Lower leg skin (tissue), 4 donors: Measurements from ENCODE around the gene OFD1. TPM values are rescaled to one million over a fixed set of nuclear protein-coding genes. Genes with fewer than 3 reads are reported as not detected.

Source experiments
- DNase-seq, 2 donors: peaks; one replicate each; pipeline ENCODE4 v3.0.0-alpha.2; 2019; ENCODE audit warnings: low spot score in 2 of 2
- H3K4me3 ChIP-seq: fragments of 200-600 bp; sonication (generic); 2 replicates; pipeline ENCODE4 v1.5.1; 2017; ENCODE audit warnings: mild to moderate bottlenecking, low read depth; ENCODE audit not compliant: poor library complexity, severe bottlenecking
- POLR2A ChIP-seq, 2 donors: fragments of 450-650 bp; IDR thresholded peaks; one replicate each; pipeline ENCODE4 v1.6.1; 2016 to 2017; ENCODE audit warnings: antibody characterized with exemption in 2 of 2, mild to moderate bottlenecking in 1 of 2, moderate library complexity in 1 of 2
- WGBS, 2 donors: methylation state at CpG; one replicate each; pipeline ENCODE4 v1.1.5; 2018; 5-methylcytosine and 5-hydroxymethylcytosine counted together
- intact Hi-C: fragments of 100-400 bp; cut with DNase I; formaldehyde crosslinking; loops from one replicate; pipeline ENCODE4 v1.15.0; 2023; ENCODE audit warnings: low total_unique reads
- total RNA-seq, 4 donors: library from RNA; depleted of rRNA; stranded (reverse); fragments of >200 nt; gene quantifications; one replicate each; pipeline ENCODE4 v1.1.0, GENCODE V29; 2016
- TF ChIP-seq, protein P1 (sequence below), 3 donors: fragments of 450-650 bp; IDR thresholded peaks; one replicate each; pipeline ENCODE4 v1.5.1; 2016; ENCODE audit warnings: antibody characterized with exemption in 3 of 3, mild to moderate bottlenecking in 3 of 3, moderate library complexity in 2 of 3

Gene OFD1, protein sequence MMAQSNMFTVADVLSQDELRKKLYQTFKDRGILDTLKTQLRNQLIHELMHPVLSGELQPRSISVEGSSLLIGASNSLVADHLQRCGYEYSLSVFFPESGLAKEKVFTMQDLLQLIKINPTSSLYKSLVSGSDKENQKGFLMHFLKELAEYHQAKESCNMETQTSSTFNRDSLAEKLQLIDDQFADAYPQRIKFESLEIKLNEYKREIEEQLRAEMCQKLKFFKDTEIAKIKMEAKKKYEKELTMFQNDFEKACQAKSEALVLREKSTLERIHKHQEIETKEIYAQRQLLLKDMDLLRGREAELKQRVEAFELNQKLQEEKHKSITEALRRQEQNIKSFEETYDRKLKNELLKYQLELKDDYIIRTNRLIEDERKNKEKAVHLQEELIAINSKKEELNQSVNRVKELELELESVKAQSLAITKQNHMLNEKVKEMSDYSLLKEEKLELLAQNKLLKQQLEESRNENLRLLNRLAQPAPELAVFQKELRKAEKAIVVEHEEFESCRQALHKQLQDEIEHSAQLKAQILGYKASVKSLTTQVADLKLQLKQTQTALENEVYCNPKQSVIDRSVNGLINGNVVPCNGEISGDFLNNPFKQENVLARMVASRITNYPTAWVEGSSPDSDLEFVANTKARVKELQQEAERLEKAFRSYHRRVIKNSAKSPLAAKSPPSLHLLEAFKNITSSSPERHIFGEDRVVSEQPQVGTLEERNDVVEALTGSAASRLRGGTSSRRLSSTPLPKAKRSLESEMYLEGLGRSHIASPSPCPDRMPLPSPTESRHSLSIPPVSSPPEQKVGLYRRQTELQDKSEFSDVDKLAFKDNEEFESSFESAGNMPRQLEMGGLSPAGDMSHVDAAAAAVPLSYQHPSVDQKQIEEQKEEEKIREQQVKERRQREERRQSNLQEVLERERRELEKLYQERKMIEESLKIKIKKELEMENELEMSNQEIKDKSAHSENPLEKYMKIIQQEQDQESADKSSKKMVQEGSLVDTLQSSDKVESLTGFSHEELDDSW
- total RNA-seq = 10 to 100 TPM; 20.0 to 69.6 (median 27.5) TPM

DNA sequence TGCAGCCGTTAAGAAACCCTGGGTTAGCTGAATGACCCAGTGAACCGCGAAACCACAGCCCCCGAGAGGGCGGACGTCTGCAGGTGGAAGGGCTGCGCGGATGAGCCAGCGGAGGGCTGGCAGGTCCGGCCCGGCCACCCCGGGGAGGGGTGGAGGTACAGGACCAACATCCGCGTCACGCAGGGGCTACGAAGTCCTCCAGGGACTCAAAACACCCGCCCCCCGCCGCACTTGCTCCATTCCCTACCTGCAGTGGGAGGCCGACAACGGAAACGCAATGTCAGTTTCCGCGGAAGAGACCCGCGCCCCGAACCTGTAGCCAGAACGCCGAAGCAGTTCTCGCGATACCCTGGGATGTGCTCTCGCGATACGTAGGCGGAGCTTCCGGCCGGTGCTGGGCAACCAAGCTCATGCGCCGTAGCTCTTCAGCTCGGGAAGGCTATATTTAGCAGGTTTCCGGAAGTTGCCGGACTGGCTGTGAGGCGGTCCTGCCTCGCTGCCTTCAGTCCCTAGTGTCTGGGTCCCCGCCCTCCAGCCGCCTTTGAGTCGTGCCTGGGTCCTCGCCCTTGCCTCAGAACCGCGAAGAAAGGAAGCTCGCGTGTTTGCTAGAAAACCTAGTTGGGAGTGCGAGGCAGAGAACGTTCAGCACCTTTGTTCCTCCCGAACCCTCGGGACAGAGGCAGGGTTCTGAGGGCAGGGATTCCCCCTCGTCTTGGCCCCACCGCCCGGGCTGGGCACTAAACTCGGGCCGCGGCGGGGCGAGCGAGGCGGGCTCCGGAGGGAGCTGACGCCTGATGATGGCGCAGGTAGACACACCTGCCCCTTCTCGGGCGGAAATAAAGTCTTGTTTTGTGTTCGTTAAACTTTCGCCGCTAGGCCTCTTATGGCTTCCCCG, at the start of gene OFD1, which contains the start of gene TRAPPC2:
TSS of gene OFD1 (plus strand) at position 471 of the 895 bp plus-strand sequence. CDS start at position 795, 324 bp downstream.
TSS of gene TRAPPC2 (minus strand) at position 343 of the 895 bp plus-strand sequence. CDS start 14,657 bp downstream, outside the sequence.
- TF ChIP-seq, protein P1, sequence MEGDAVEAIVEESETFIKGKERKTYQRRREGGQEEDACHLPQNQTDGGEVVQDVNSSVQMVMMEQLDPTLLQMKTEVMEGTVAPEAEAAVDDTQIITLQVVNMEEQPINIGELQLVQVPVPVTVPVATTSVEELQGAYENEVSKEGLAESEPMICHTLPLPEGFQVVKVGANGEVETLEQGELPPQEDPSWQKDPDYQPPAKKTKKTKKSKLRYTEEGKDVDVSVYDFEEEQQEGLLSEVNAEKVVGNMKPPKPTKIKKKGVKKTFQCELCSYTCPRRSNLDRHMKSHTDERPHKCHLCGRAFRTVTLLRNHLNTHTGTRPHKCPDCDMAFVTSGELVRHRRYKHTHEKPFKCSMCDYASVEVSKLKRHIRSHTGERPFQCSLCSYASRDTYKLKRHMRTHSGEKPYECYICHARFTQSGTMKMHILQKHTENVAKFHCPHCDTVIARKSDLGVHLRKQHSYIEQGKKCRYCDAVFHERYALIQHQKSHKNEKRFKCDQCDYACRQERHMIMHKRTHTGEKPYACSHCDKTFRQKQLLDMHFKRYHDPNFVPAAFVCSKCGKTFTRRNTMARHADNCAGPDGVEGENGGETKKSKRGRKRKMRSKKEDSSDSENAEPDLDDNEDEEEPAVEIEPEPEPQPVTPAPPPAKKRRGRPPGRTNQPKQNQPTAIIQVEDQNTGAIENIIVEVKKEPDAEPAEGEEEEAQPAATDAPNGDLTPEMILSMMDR (IDR thresholded peaks at IDR 0.05) = no peak
- TF ChIP-seq POLR2A (IDR thresholded peaks at IDR 0.05) = peak in 1 of 2 donors; percentile 57
- 0 to 1% methylated on average over 8 to 56 of the region's 75 CpGs for WGBS, 2 donors
- H3K4me3 ChIP-seq = peak within 1 kb of the TSS; percentile 58
- intact Hi-C loops = loop anchor here (10.0 kb wide), 1 partner anchor 70 kb away; no protein-coding TSS in a partner anchor
- peak; percentile 90 to 98 for DNase-seq

DNA sequence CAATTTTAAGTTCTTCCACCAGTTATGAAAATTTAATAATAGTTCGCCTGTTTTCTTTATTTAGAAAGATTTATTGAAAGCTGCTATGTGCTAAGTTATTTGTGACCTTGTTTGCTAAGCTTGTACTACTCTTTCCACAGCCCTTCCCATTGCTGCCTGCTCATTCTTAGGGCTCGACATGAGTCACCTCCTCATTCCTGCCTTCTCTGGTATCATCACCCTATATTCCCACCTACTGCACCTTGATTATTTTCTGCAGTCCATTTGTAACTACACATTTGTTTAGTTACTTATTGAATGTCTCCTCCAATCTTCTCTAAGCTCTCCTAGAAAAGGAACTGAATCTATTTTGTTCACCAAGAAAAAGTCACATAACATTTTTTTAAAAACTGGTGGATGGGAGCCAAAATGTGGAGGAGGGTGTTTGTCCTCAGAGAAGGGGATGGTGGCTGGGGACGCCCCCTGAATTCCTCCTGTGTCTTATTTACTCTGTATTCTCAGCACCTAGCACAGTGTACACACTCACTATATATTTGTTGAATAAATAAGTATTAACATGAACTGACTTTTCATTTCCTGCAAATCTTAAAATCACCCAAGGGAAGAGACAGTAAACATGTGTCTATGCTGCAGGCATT, 49.3 kb upstream of the OFD1 start:
- intact Hi-C loops = no loop called here
- WGBS, 2 donors = 30 to 39% methylated on average over 3 of the region's 3 CpGs
- DNase-seq = no peak
- H3K4me3 ChIP-seq = no peak overlapping the region
- TF ChIP-seq POLR2A (IDR thresholded peaks at IDR 0.05) = no peak
- TF ChIP-seq, protein P1 (IDR thresholded peaks at IDR 0.05) = no peak

DNA sequence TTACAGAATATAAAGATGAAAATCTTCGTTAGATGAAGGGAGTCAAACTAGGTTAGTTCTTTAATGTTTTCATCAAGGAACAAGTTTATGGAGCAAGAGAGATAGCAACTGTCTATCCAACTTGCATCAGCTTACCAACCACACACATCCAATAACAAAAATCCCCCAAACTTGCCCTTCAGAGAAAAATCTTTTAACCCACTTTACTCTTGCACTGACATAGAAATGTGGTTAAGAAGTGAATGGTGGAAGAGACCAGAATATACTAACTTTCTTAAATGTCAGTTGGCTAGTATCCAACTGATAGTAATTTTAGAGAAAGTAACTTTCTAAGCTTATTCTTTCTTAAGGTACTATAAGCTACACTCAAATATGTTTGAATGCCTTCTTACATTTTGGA, 47.3 kb upstream of the OFD1 start:
- no peak overlapping the region for H3K4me3 ChIP-seq
- intact Hi-C loops = no loop called here
- no peak for DNase-seq
- TF ChIP-seq, protein P1 (IDR thresholded peaks at IDR 0.05) = no peak
- no peak for TF ChIP-seq POLR2A (IDR thresholded peaks at IDR 0.05)
- WGBS, 2 donors = 73 to 82% methylated on average over 1 of the region's 1 CpG

DNA sequence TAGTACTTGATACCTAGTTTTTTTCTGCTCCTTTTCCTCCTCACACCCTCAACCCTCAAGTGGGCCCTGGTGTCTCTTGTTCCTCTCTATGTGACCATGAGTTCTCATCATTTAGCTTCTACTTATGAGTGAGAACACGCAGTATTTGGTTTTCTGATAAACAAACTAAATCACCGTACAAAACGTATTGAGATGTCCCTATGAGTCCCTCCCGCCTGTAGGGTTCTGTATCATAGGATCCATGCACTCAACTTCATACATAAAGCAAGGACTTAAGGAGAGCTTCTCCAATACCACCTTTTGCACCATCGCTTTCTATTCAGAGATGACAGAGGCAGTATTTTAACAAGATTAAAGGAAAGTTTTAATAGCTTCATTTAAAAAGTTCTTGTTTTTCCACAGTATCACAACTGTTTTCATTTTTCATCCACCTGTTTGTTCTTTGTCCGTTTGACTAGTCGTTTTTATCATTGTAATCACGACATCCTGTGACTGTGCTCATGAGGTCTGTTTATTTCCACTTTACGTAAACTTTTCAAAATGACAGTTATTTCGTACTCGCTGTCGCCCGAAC, 46.1 kb upstream of the OFD1 start:
- no peak for DNase-seq
- H3K4me3 ChIP-seq = no peak overlapping the region
- TF ChIP-seq, protein P1 (IDR thresholded peaks at IDR 0.05) = no peak
- TF ChIP-seq POLR2A (IDR thresholded peaks at IDR 0.05) = no peak
- intact Hi-C loops = no loop called here
- 5 to 14% methylated on average over 13 of the region's 13 CpGs for WGBS, 2 donors
